Thymus (tissue), 11 donors: ENCODE results near the gene ARHGAP21. TPM values are rescaled to one million over a fixed set of nuclear protein-coding genes. Genes with fewer than 3 reads are reported as not detected.
"Not testable (repeated sequence)": the region's sequence is repeated elsewhere in the genome, so short reads cannot be mapped to it uniquely, and the experiment has no call there.

ENCODE experiments used
- DNase-seq, 9 donors: peaks; one replicate each; pipeline ENCODE4 v3.0.0-alpha.2; 2013; ENCODE audit warnings: low spot score in 9 of 9, low read depth in 6 of 9, missing footprints in 1 of 9
- H3K27ac ChIP-seq, 2 donors: one replicate each; pipeline ENCODE4 v1.5.1; 2013; ENCODE audit warnings: control low read depth in 1 of 2, low read depth in 1 of 2, low read length in 1 of 2, mild to moderate bottlenecking in 1 of 2, moderate library complexity in 1 of 2
- H3K27me3 ChIP-seq, 2 donors: one replicate each; pipeline ENCODE4 v1.5.1; 2013; ENCODE audit warnings: low read length in 1 of 2; ENCODE audit not compliant: control insufficient read depth in 2 of 2, insufficient read depth in 1 of 2
- H3K36me3 ChIP-seq, 2 donors: one replicate each; pipeline ENCODE4 v1.5.1; 2013; ENCODE audit warnings: low read length in 1 of 2, mild to moderate bottlenecking in 1 of 2, moderate library complexity in 1 of 2; ENCODE audit not compliant: control insufficient read depth in 2 of 2, insufficient read depth in 2 of 2
- H3K4me1 ChIP-seq, 2 donors: one replicate each; pipeline ENCODE4 v1.5.1; 2013; ENCODE audit warnings: low read length in 2 of 2; ENCODE audit not compliant: control insufficient read depth in 2 of 2, insufficient read depth in 2 of 2
- H3K4me3 ChIP-seq, 2 donors: one replicate each; pipeline ENCODE4 v1.5.1; 2013; ENCODE audit warnings: low read length in 2 of 2, control low read depth in 1 of 2, mild to moderate bottlenecking in 1 of 2
- H3K9me3 ChIP-seq, 2 donors: one replicate each; pipeline ENCODE4 v1.5.1; 2013; ENCODE audit warnings: low read length in 1 of 2, mild to moderate bottlenecking in 1 of 2; ENCODE audit not compliant: control insufficient read depth in 2 of 2, insufficient read depth in 1 of 2
- WGBS: extraction: QIAGEN DNeasy Blood & Tissue Kit; methylation state at CpG from one replicate; pipeline ENCODE4 v1.1.7; 2013; 5-methylcytosine and 5-hydroxymethylcytosine counted together
- polyA plus RNA-seq: library from polyadenylated mRNA; stranded (reverse); fragments of 200-250 nt; gene quantifications from one replicate; pipeline ENCODE4 v1.2.3, GENCODE V29; 2013
- total RNA-seq: library from RNA; stranded (reverse); fragments of 120-200 nt; gene quantifications from one replicate; pipeline ENCODE4 v1.2.4, GENCODE V29; 2013
- donor health status: healthy.

Gene ARHGAP21
- total and polyA plus RNA-seq, 2 donors, result 20.4 to 23.7 TPM

DNA sequence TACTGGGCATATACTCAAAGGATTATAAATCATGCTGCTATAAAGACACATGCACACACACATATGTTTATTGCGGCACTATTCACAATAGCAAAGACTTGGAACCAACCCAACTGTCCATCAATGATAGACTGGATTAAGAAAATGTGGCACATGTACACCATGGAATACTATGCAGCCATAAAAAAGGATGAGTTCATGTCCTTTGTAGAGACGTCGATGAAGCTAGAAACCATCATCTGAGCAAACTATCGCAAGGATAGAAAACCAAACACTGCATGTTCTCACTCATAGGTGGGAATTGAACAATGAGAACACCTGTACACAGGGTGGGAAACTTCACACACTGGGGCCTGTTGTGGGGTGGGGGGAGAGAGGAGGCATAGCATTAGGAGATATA lies 65.4 kb downstream of the ARHGAP21 start:
- H3K27ac ChIP-seq, H3K4me1 ChIP-seq, H3K27me3 ChIP-seq, H3K36me3 ChIP-seq, DNase-seq, H3K4me3 ChIP-seq, H3K9me3 ChIP-seq: not testable (repeated sequence)
- WGBS, result 98% methylated on average over 4 of the region's 4 CpGs

- 99% methylated on average over 10 of the region's 33 CpGs for WGBS
- not testable (repeated sequence) for H3K4me3 ChIP-seq, H3K27ac ChIP-seq, H3K9me3 ChIP-seq, H3K4me1 ChIP-seq, H3K27me3 ChIP-seq, DNase-seq, H3K36me3 ChIP-seq
Measured at GRCh38 chr10:24656326-24656725, 67.4 kb downstream of the ARHGAP21 start.

DNA sequence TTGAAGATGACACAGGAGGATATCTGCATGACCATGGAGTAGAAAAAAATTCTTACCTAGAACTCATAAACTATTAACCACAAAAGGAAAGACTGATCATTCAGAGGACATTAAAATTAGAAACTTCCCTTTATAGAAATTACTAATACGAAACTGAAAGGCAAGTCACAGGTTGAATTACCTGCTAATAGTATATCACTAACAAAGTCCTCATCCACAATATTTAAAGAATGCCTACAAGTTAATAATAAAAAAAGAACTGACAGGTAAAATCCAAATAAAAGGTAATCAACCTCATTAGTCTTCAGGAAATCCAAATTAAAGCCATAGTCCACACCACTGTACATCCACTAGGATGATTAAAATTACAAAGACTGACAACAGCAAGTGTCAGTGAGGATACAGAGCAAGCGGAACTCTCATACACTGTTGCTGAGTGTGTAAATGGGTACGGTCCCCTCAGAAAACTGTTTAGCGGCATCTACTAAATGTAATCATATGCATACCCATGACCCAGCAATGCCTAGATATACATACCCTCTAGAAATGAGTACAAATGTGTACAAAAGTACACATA lies 71.2 kb downstream of the ARHGAP21 start:
- Histone ChIP-seq H3K9me3 (no peaks in the 10 kb centered on the region), H3K4me3 (no peak overlapping the region), H3K27me3 (no peaks in the 10 kb centered on the region), H3K36me3 (no peaks in the 10 kb centered on the region), H3K27ac (no peak overlapping the region), H3K4me1 (no peaks in the 10 kb centered on the region)
- DNase-seq, result no peak
- WGBS, result 98% methylated on average over 4 of the region's 4 CpGs

DNA sequence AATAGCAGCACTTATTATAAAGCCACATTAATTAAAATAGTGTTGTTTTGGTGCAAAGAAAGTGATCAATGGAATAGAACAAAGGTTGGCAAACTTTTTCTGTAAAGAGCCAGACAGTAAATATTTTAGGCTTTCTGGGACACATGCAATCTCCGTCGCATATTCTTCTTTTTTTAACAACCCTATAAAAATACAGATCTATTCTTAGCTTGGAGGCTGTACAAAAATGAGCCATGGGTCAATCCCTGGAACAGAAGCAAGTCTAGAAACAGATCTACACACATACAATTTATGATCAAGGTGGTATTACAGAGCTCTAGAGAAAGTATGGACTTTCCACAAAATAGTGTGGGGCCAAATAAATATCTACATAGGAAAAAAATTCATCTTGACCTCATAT lies 71.8 kb downstream of the ARHGAP21 start:
- Histone ChIP-seq H3K36me3 (no peaks in the 10 kb centered on the region), H3K9me3 (no peaks in the 10 kb centered on the region), H3K27me3 (no peaks in the 10 kb centered on the region), H3K27ac (no peak overlapping the region), H3K4me3 (no peak overlapping the region), H3K4me1 (no peaks in the 10 kb centered on the region)
- no peak for DNase-seq
- 89% methylated on average over 2 of the region's 2 CpGs for WGBS

- no peak for DNase-seq
- WGBS, result 86% methylated on average over 4 of the region's 4 CpGs
- H3K36me3 ChIP-seq, result no peaks in the 10 kb centered on the region
- H3K27ac ChIP-seq, result no peak overlapping the region
- H3K4me3 ChIP-seq, result no peak overlapping the region
- H3K9me3 ChIP-seq, result no peaks in the 10 kb centered on the region
- peaks cover 0 to under 1% of the 10 kb centered on the region in 2 donors for H3K4me1 ChIP-seq
- no peaks in the 10 kb centered on the region for H3K27me3 ChIP-seq
Measured at GRCh38 chr10:24650669-24651391, 72.9 kb downstream of the ARHGAP21 start.

- DNase-seq, result peak in 4 of 9 donors; percentile 2 to 35 (median 12)
- Histone ChIP-seq H3K4me1 (peaks cover 0 to 3% of the 10 kb centered on the region in 2 donors), H3K27ac (no peak overlapping the region), H3K9me3 (no peaks in the 10 kb centered on the region), H3K4me3 (no peak overlapping the region), H3K36me3 (no peaks in the 10 kb centered on the region), H3K27me3 (no peaks in the 10 kb centered on the region)
Measured at GRCh38 chr10:24645784-24646183, 77.9 kb downstream of the ARHGAP21 start.

- no peak for DNase-seq
- no peak overlapping the region for H3K4me3 ChIP-seq
- H3K4me1 ChIP-seq, result peaks cover 0 to 3% of the 10 kb centered on the region in 2 donors
Measured at GRCh38 chr10:24645022-24645421, 78.7 kb downstream of the ARHGAP21 start.

GRCh38 chr10:24643679-24644209 lies 79.9 kb downstream of the ARHGAP21 start:
- H3K27ac ChIP-seq, result no peak overlapping the region

More at GRCh38 chr10:24645022-24645421, 78.7 kb downstream of the ARHGAP21 start:
- no peaks in the 10 kb centered on the region for H3K9me3 ChIP-seq
- H3K27ac ChIP-seq, result no peak overlapping the region
- H3K27me3 ChIP-seq, result no peaks in the 10 kb centered on the region
- no peaks in the 10 kb centered on the region for H3K36me3 ChIP-seq

GRCh38 chr10:24642921-24643678 lies 80.6 kb downstream of the ARHGAP21 start:
- H3K9me3 ChIP-seq, result no peaks in the 10 kb centered on the region
- H3K27me3 ChIP-seq, result no peaks in the 10 kb centered on the region
- peak in 7 of 9 donors; percentile 25 to 68 (median 35) for DNase-seq
- no peaks in the 10 kb centered on the region for H3K36me3 ChIP-seq
- no peak overlapping the region for H3K27ac ChIP-seq
- H3K4me1 ChIP-seq, result peaks cover 0 to 3% of the 10 kb centered on the region in 2 donors
- H3K4me3 ChIP-seq, result no peak overlapping the region
- WGBS, result 56% methylated on average over 6 of the region's 6 CpGs

More at GRCh38 chr10:24643679-24644209, 79.9 kb downstream of the ARHGAP21 start:
- no peak for DNase-seq
- Histone ChIP-seq H3K27me3 (no peaks in the 10 kb centered on the region), H3K36me3 (no peaks in the 10 kb centered on the region), H3K9me3 (no peaks in the 10 kb centered on the region), H3K4me3 (no peak overlapping the region), H3K4me1 (peaks cover 0 to 3% of the 10 kb centered on the region in 2 donors)
- 97% methylated on average over 6 of the region's 6 CpGs for WGBS
